DND-41 (cell line): ENCODE measurements around the gene TRIM33.

Experiments
- ATAC-seq: fragments of 200-7000 bp; cut with Tn5 transposase; 3 replicates; pipeline ENCODE4 v1.9.1; 2021; ENCODE audit warnings: low read depth; ENCODE audit not compliant: insufficient read depth
- DNase-seq: peaks from one replicate; pipeline ENCODE4 v3.0.0-alpha.2; 2020
- H2AFZ ChIP-seq: 2 replicates; pipeline ENCODE4 v1.6.0; 2012; ENCODE audit warnings: low read depth, low read length
- H3K27ac ChIP-seq: 2 replicates; pipeline ENCODE4 v1.5.1; 2012; ENCODE audit warnings: low read length, inconsistent platforms
- H3K27me3 ChIP-seq: fragments of 200-600 bp; sonication (generic); 2 replicates; pipeline ENCODE4 v1.6.0; 2012; ENCODE audit warnings: low read length, mild to moderate bottlenecking, inconsistent platforms; ENCODE audit not compliant: insufficient read depth, poor library complexity
- H3K36me3 ChIP-seq: 2 replicates; pipeline ENCODE4 v1.5.1; 2012; ENCODE audit warnings: low read length, inconsistent platforms; ENCODE audit not compliant: insufficient read depth
- H3K4me1 ChIP-seq: 2 replicates; pipeline ENCODE4 v1.5.1; 2012; ENCODE audit warnings: mild to moderate bottlenecking, low read length; ENCODE audit not compliant: insufficient read depth
- H3K4me2 ChIP-seq: 2 replicates; pipeline ENCODE4 v1.6.0; 2012; ENCODE audit warnings: mild to moderate bottlenecking, moderate library complexity, low read length, inconsistent platforms; ENCODE audit not compliant: insufficient read depth
- H3K4me3 ChIP-seq, 2 experiments: fragments of 200-600 bp in 1 of 2; shearing (Covaris generic) in 1 of 2; 2 replicates each; pipeline ENCODE4 v1.5.1; 2012 to 2016; ENCODE audit warnings: inconsistent platforms in 2 of 2, low read length in 2 of 2, mild to moderate bottlenecking in 2 of 2, low read depth in 1 of 2, moderate library complexity in 1 of 2
- H3K79me2 ChIP-seq: 2 replicates; pipeline ENCODE4 v1.6.0; 2012; ENCODE audit warnings: low read length, inconsistent platforms; ENCODE audit not compliant: insufficient read depth
- H3K9ac ChIP-seq: 2 replicates; pipeline ENCODE4 v1.6.0; 2012; ENCODE audit warnings: low read depth, mild to moderate bottlenecking, inconsistent platforms, low read length, moderate library complexity
- H3K9me3 ChIP-seq: 2 replicates; pipeline ENCODE4 v1.5.1; 2012; ENCODE audit warnings: low read length, moderate library complexity, mild to moderate bottlenecking, inconsistent platforms; ENCODE audit not compliant: insufficient read depth, severe bottlenecking
- H4K20me1 ChIP-seq: 2 replicates; pipeline ENCODE4 v1.6.0; 2012; ENCODE audit warnings: low read length; ENCODE audit not compliant: insufficient read depth
- EZH2 ChIP-seq: IDR thresholded peaks from 3 replicates; pipeline ENCODE4 v1.6.1; 2012; ENCODE audit warnings: borderline replicate concordance, low read depth, mild to moderate bottlenecking, moderate library complexity, low read length, inconsistent platforms; ENCODE audit not compliant: severe bottlenecking
- TF ChIP-seq, protein P1 (sequence below): IDR thresholded peaks from 2 replicates; pipeline ENCODE4 v1.5.1; 2012; ENCODE audit warnings: borderline replicate concordance, low read length, moderate library complexity, mild to moderate bottlenecking; ENCODE audit not compliant: poor library complexity, severe bottlenecking; ENCODE audit errors: extremely low read depth

Gene TRIM33

DNA sequence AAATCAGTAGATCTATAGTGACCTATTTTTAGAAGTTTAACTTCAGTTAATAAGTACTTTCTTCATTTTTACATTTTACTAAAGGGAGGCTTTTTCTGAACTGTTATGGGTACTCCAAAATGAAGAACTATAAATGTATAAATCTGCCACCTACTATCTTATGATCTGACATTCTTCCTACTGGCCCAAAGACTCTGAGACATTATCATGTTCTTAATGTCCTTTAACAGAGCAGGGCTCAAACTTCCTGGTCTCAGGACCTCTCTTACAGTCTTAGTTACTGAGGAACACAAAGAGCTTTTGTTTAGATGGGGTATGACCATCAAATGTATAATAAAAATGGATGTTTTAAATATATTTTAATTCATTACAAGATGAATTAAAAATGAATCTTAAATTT, 8.9 kb downstream of the TRIM33 start:
- H3K36me3 ChIP-seq, result peaks cover 40% of the 10 kb centered on the region
- no peaks in the 10 kb centered on the region for H3K27me3 ChIP-seq
- H3K9ac ChIP-seq, result no peak overlapping the region
- H3K27ac ChIP-seq, result no peak overlapping the region
- no peak overlapping the region for H3K4me2 ChIP-seq
- no peaks in the 10 kb centered on the region for H3K9me3 ChIP-seq
- no peak for ATAC-seq
- peaks cover 25% of the 10 kb centered on the region for H3K4me1 ChIP-seq
- H3K4me3 ChIP-seq, result no peak overlapping the region
- peaks cover 99% of the 10 kb centered on the region for H3K79me2 ChIP-seq
- peaks cover 72% of the 10 kb centered on the region for H4K20me1 ChIP-seq
- DNase-seq, result no peak
- H2AFZ ChIP-seq, result no peak overlapping the region
- TF ChIP-seq, protein P1, sequence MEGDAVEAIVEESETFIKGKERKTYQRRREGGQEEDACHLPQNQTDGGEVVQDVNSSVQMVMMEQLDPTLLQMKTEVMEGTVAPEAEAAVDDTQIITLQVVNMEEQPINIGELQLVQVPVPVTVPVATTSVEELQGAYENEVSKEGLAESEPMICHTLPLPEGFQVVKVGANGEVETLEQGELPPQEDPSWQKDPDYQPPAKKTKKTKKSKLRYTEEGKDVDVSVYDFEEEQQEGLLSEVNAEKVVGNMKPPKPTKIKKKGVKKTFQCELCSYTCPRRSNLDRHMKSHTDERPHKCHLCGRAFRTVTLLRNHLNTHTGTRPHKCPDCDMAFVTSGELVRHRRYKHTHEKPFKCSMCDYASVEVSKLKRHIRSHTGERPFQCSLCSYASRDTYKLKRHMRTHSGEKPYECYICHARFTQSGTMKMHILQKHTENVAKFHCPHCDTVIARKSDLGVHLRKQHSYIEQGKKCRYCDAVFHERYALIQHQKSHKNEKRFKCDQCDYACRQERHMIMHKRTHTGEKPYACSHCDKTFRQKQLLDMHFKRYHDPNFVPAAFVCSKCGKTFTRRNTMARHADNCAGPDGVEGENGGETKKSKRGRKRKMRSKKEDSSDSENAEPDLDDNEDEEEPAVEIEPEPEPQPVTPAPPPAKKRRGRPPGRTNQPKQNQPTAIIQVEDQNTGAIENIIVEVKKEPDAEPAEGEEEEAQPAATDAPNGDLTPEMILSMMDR, result no peak
- TF ChIP-seq EZH2, result no peak

DNA sequence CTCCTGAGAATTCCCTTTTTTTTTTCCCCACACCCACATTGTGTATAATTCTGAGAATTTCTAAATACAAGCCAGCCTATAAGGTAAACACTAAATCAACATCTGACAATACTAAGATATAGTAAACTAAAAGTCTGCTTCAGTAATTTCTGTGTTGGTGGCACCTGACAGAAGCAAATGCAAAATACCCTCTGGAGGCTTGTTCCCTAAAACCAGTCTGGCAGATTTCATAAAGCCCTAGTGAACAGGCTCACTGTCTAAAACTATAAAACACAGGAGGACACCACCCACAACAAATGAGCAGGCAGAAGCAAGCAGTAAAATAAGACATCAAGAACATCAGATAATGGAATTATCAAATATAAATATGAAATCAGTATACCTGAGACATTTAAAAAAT, 11.5 kb downstream of the TRIM33 start:
- ATAC-seq, result no peak
- peaks cover 5% of the 10 kb centered on the region; the same call in 1 of the 2 replicates for H3K4me1 ChIP-seq
- no peak overlapping the region for H3K4me3 ChIP-seq
- peaks cover 64% of the 10 kb centered on the region; the same call in 1 of the 2 replicates for H4K20me1 ChIP-seq
- peaks cover 27% of the 10 kb centered on the region; the same call in 1 of the 2 replicates for H3K36me3 ChIP-seq
- no peak overlapping the region for H2AFZ ChIP-seq
- H3K27me3 ChIP-seq, result no peaks in the 10 kb centered on the region
- no peak overlapping the region for H3K4me2 ChIP-seq
- no peaks in the 10 kb centered on the region for H3K9me3 ChIP-seq
- no peak overlapping the region for H3K9ac ChIP-seq
- H3K27ac ChIP-seq, result no peak overlapping the region
- no peak for TF ChIP-seq EZH2
- TF ChIP-seq, protein P1, result no peak
- DNase-seq, result no peak
- peaks cover 99% of the 10 kb centered on the region for H3K79me2 ChIP-seq

DNA sequence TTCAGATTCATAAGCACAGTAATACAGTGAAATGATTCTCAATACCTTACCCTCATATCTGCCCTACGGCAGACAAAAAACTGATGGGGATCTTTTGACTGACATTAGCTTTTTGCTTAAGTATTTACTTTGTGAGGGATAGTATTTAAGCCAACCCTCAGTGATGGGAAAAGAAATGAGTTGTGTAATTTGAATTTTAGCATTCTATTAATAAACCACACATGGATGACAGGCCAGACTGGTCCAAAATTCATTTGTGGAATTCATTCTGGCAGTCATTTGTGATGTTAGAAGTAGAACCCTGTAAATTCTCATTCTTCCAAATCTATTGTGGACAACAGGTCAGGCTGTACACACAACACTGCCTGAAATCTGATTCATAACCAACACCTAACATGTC, 14.9 kb downstream of the TRIM33 start:
- Histone ChIP-seq H3K9ac (no peak overlapping the region), H3K36me3 (peaks cover 32% of the 10 kb centered on the region; the same call in 1 of the 2 replicates), H3K9me3 (no peaks in the 10 kb centered on the region), H3K4me1 (no peaks in the 10 kb centered on the region), H3K4me3 (no peak overlapping the region), H3K79me2 (peaks cover 99% of the 10 kb centered on the region), H2AFZ (no peak overlapping the region), H4K20me1 (peaks cover 61% of the 10 kb centered on the region), H3K27ac (no peak overlapping the region), H3K4me2 (no peak overlapping the region), H3K27me3 (no peaks in the 10 kb centered on the region)
- TF ChIP-seq EZH2, result no peak
- TF ChIP-seq, protein P1, result no peak
- no peak for ATAC-seq
- DNase-seq, result no peak

DNA sequence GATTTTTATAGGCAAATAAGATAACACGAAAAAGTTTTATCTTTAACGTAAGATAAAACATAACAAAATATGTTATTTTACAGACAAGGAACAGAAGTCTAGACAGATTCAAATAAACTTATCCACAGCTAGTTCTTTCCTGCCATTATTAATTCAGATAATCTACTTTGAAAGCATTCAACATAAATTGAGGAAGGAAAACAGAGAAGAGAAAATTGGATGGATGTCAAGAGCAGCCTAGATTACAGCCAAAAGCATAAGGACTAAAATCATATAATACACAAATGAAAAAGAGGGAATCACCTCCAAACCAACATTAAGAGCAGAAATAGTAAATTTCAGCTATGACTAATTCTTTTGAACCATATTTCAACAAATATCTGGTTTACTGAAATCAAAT, 15.5 kb downstream of the TRIM33 start:
- DNase-seq, result no peak
- H3K79me2 ChIP-seq, result peaks cover 100% of the 10 kb centered on the region
- ATAC-seq, result no peak
- H3K27ac ChIP-seq, result no peak overlapping the region
- peaks cover 32% of the 10 kb centered on the region; the same call in 1 of the 2 replicates for H3K36me3 ChIP-seq
- no peak for TF ChIP-seq EZH2
- TF ChIP-seq, protein P1, result no peak
- H3K4me3 ChIP-seq, result no peak overlapping the region
- H3K27me3 ChIP-seq, result no peaks in the 10 kb centered on the region
- no peak overlapping the region for H3K4me2 ChIP-seq
- no peaks in the 10 kb centered on the region for H3K4me1 ChIP-seq
- H2AFZ ChIP-seq, result no peak overlapping the region
- H3K9me3 ChIP-seq, result no peaks in the 10 kb centered on the region
- H3K9ac ChIP-seq, result no peak overlapping the region
- peaks cover 64% of the 10 kb centered on the region for H4K20me1 ChIP-seq
